Activated CD4-positive, alpha-beta T cell treated with anti-CD3 and anti-CD28 coated beads for 1 hour (primary cell): ENCODE results near the gene CPSF4.
"Not testable (repeated sequence)": the region's sequence is repeated elsewhere in the genome, so short reads cannot be mapped to it uniquely, and the experiment has no call there.

Experiments
- DNase-seq: peaks from one replicate; pipeline ENCODE4 v3.0.0-alpha.2; 2020

The CPSF4 gene

GRCh38 chr7:99497766-99498545 lies 59.2 kb downstream of the CPSF4 start:
- no peak for DNase-seq

- DNase-seq, result no peak
Observed at GRCh38 chr7:99498546-99498944, 59.8 kb downstream of the CPSF4 start.

GRCh38 chr7:99499371-99499720 lies 60.6 kb downstream of the CPSF4 start:
- no peak for DNase-seq

GRCh38 chr7:99499721-99500636 lies 61.2 kb downstream of the CPSF4 start, which contains the start of gene ZNF394:
Gene ZNF394 (minus strand): TSS chr7:99500281. CDS start chr7:99500093, 188 bp downstream.
- DNase-seq, result peak; percentile 82

GRCh38 chr7:99500637-99501009 lies 61.9 kb downstream of the CPSF4 start:
- no peak for DNase-seq

DNA sequence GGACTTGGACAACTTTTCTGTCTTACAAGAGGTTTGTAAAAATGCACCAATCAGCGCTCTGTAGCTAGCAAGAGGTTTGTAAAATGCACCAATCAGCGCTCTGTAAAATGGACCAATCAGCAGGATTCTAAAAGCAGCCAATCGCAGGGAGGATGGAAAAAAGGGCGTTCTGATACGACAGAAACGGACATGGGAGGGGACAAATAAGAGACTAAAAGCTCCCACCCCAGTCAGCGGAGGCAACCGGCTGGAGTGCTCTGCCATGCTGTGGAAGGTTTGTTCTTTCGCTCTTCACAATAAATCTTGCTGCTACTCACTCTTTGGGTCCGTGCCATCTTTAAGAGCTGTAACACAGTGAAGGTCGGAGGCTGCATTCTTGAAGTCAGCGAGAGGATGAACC lies 62.5 kb downstream of the CPSF4 start:
- DNase-seq, result not testable (repeated sequence)

- no peak for DNase-seq
Observed at GRCh38 chr7:99504281-99504602, 65.5 kb downstream of the CPSF4 start.

DNA sequence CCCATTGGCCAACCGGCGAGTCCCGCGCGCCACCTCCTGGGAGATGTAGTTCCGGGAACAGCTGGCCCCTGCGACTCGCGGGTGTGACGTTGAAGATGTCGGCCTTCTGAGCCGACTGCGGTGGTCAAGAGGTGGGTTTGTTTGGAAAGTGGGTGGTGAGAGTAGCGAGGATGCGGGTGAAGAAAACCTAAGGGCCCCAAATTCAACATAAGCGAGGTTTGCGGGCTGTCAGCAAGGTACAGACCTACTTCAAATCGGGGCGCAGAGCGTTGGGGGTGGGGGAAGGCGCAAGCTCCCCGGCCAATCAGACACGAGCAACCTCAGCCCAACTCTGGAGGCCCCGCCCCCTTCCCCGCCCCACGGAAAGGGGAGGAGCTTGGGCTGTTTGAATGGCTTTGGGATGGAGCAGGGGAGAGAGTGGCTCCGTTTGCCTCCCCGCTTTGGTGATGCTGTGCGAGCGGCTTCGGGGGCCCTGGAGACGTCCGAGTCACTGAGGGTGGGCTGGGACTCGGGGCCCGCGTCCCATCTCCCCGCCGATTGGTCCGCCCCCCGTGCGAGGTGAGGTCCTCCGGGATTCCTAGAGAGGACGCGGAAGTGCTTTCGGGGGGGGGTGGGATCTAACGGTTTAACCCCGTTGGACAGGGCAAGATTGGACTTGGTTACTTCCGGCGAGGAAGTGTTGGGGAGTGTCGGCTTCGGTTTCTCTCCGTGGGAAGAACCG lies 66.0 kb downstream of the CPSF4 start, which contains the start of gene ZKSCAN5:
ZKSCAN5 (plus strand) TSS at position 60 of the 721 bp plus-strand sequence. CDS start 1,383 bp downstream, outside the sequence.
- DNase-seq, result peak; percentile 94

DNA sequence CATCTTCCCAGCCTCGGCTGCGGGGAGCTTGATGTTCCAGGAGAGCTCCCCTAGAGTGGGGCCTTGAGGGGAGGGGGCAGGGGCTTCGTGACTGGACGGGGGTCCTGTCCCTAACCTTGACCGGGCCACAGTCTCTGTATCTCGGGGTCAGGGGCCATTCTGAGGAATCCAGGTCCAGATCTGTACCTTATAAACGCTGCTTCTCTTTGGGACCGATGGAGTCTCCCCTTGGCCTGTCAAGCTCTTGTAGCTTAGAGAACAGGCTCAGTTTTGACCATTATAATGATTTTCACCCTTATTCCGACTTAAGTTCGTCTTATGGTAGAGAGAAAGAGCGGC lies 66.5 kb downstream of the CPSF4 start:
- no peak for DNase-seq
